ENCODE results near the gene MYG1. TPM values are rescaled to one million over a fixed set of nuclear protein-coding genes. Genes with fewer than 3 reads are reported as not detected.

The MYG1 gene
- total RNA-seq, 1 experiment from 2014 or later = 91.8 TPM

DNA sequence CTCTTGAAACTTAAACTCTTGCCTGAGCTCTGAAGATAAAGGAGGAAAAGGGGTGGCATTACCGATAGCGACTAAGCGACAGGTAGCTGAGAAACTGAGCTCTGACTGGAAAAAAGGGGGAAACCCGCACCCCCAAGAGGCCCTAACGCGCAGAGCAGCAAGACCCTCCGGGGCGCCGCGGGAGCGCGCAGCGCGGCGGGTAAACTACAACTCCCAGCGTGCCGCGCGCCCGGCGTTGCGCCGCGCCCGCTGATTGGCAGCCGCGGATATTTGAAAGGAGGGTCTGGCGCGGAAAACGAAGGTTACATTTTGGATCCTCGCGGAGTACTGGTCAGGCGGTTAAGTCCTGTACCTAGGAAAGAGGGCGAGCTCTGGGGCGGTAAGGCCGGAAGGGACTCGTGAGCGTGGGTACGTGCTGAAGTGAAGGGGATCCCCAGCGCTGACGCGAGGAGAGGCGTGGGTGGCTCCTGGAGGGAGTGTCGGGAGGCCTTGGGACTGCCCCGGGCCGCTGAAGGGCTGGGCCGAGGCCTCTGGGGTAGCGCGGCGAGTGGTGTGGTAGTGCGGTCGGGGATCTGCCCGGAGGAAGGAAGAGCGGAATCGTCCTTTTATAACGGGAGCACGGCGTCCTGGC is 31.4 kb upstream of the MYG1 start, which contains the start of gene ESPL1:
TSS of gene ESPL1 (plus strand) at position 301 of the 631 bp plus-strand sequence. CDS start 468 bp downstream, outside the sequence.
- peak; percentile 91 for DNase-seq
- Histone ChIP-seq H3K23me2 (ENCODE audit: insufficient read length, low read depth, low read length, poor library complexity, severe bottlenecking) (peaks cover 6% of the 10 kb centered on the region), H4K20me1 (ENCODE audit: control insufficient read depth, insufficient read depth, insufficient read length) (no peaks in the 10 kb centered on the region), H3K56ac (ENCODE audit: insufficient read length, low read depth, low read length) (no peak within 1 kb of the TSS), H2AFZ (ENCODE audit: low read length) (peak within 1 kb of the TSS; percentile 79), H2BK15ac (ENCODE audit: low read depth, low read length) (no peak within 1 kb of the TSS), H3K4me2 (ENCODE audit: insufficient read depth, insufficient read length, low read length) (peak within 1 kb of the TSS; percentile 88), H3K27me3 (ENCODE audit: insufficient read depth, low read length) (no peaks in the 10 kb centered on the region), H3T11ph (ENCODE audit: low read length) (no peak within 1 kb of the TSS), H3K9ac (ENCODE audit: extremely low read depth, insufficient read length, low read length) (peak within 1 kb of the TSS; percentile 80), H4K91ac (ENCODE audit: insufficient read length, low read depth, low read length) (no peak within 1 kb of the TSS), H2BK20ac (ENCODE audit: low read depth, low read length, poor library complexity, severe bottlenecking) (no peak within 1 kb of the TSS), H3K4me1 (ENCODE audit: insufficient read depth, low read length) (no peaks in the 10 kb centered on the region; the same call in 1 of the 2 replicates), H4K5ac (ENCODE audit: insufficient read length, low read depth, low read length) (no peak within 1 kb of the TSS), H3K79me1 (ENCODE audit: insufficient read depth, low read depth, low read length, poor library complexity, severe bottlenecking) (peaks cover 14% of the 10 kb centered on the region), H2AK5ac (ENCODE audit: insufficient read length, low read length) (no peak within 1 kb of the TSS), H3K79me2 (ENCODE audit: insufficient read depth, low read length) (peaks cover 5% of the 10 kb centered on the region; the same call in 1 of the 2 replicates), H2BK5ac (ENCODE audit: insufficient read length, low read length) (no peak within 1 kb of the TSS), H3K27ac (ENCODE audit: insufficient read length, low read depth, low read length) (no peak within 1 kb of the TSS), H3K9me3 (ENCODE audit: control insufficient read depth, low read depth, low read length) (no peaks in the 10 kb centered on the region), H2BK120ac (ENCODE audit: low read depth, low read length, poor library complexity, severe bottlenecking) (no peak within 1 kb of the TSS), H4K8ac (replicated peaks; ENCODE audit: insufficient read length, low read depth, low read length) (no peak within 1 kb of the TSS), H2BK12ac (ENCODE audit: insufficient read length, low read depth, low read length) (no peak within 1 kb of the TSS), H3K23ac (ENCODE audit: insufficient read length, low read depth, low read length) (no peak within 1 kb of the TSS), H3K18ac (ENCODE audit: insufficient read length, low read depth, low read length) (peak within 1 kb of the TSS; percentile 74), H3K4ac (ENCODE audit: low read depth, low read length) (no peak within 1 kb of the TSS), H3K14ac (ENCODE audit: insufficient read depth, low read length) (no peak within 1 kb of the TSS)
- Mint-ChIP-seq H3K27ac (peak within 1 kb of the TSS in 2 of 3 experiments; percentile 94 to 98; a peak in 5 of 7 replicates), H3K36me3 (ENCODE audit: insufficient read depth in 1 of 3, low read depth in 3 of 3) (peaks cover 21 to 29% (median 28%) of the 10 kb centered on the region in 3 experiments; a peak in 6 of 7 replicates), H3K4me3 (peak within 1 kb of the TSS; percentile 99 to 100), H3K27me3 (ENCODE audit: low read depth) (no peaks in the 10 kb centered on the region; the same call in none of the 2 replicates), H3K4me1 (peaks cover 25 to 28% of the 10 kb centered on the region in 2 experiments), H3K9me3 (no peaks in the 10 kb centered on the region)
- WGBS (ENCODE audit: extremely low coverage, insufficient read length, low lambda C conversion rate) = no CpG with 5 or more reads among the region's 58 CpGs
- peak; percentile 64 for TF ChIP-seq CTCF (conservative IDR thresholded peaks at IDR 0.05)

All from H9 (cell line).